ENCODE measurements around the gene TIAM1. TPM values are rescaled to one million over a fixed set of nuclear protein-coding genes. Genes with fewer than 3 reads are reported as not detected.

The TIAM1 gene
- total and polyA plus RNA-seq, 8 donors = 1.1 to 19.8 (median 3.3) TPM

DNA sequence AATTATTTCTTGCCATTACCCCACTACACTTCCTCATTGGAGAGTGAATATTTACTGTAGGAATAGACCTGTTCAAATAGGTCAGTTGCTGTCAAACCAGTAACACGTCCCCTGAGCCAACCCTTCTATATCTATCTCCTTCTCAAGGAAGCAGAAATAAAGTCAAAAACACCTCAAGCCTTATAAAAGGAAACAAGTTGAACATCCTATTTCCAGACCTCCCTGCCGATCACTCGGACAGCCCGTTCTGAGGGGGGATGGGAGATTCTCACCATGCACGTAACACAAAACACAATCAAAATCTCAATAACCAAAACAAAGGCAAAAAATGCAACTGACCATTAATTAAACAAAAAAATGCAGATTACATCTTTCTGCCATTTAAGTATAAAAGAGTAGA is 184.3 kb downstream of the TIAM1 start:
- DNase-seq = no peak
- no peak overlapping the region for H3K4me3 ChIP-seq
- peaks cover 0 to 26% (median 22%) of the 10 kb centered on the region in 4 donors for H3K9me3 ChIP-seq
- 57 to 72% (median 63%) methylated on average over 5 of the region's 5 CpGs for WGBS, 5 donors
- no peak overlapping the region for H3K27ac ChIP-seq
- no peak for TF ChIP-seq EP300 (IDR thresholded peaks at IDR 0.05)
- TF ChIP-seq, protein P1, sequence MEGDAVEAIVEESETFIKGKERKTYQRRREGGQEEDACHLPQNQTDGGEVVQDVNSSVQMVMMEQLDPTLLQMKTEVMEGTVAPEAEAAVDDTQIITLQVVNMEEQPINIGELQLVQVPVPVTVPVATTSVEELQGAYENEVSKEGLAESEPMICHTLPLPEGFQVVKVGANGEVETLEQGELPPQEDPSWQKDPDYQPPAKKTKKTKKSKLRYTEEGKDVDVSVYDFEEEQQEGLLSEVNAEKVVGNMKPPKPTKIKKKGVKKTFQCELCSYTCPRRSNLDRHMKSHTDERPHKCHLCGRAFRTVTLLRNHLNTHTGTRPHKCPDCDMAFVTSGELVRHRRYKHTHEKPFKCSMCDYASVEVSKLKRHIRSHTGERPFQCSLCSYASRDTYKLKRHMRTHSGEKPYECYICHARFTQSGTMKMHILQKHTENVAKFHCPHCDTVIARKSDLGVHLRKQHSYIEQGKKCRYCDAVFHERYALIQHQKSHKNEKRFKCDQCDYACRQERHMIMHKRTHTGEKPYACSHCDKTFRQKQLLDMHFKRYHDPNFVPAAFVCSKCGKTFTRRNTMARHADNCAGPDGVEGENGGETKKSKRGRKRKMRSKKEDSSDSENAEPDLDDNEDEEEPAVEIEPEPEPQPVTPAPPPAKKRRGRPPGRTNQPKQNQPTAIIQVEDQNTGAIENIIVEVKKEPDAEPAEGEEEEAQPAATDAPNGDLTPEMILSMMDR (IDR thresholded peaks at IDR 0.05) = no peak
- no peak for TF ChIP-seq POLR2AphosphoS5 (IDR thresholded peaks at IDR 0.05)
- TF ChIP-seq POLR2A (IDR thresholded peaks at IDR 0.05) = no peak
- intact Hi-C loops (cut with DNase I; ENCODE audit: low total_unique reads) = no loop called here
- no peaks in the 10 kb centered on the region for H3K36me3 ChIP-seq
- peaks cover 0 to 4% (median 0%) of the 10 kb centered on the region in 4 donors for H3K4me1 ChIP-seq
- no peaks in the 10 kb centered on the region for H3K27me3 ChIP-seq

GRCh38 chr21:31158789-31159581 is 185.1 kb downstream of the TIAM1 start:
- Histone ChIP-seq H3K27ac (no peak overlapping the region), H3K4me1 (peaks cover 0 to 4% (median 0%) of the 10 kb centered on the region in 4 donors), H3K4me3 (no peak overlapping the region), H3K36me3 (no peaks in the 10 kb centered on the region), H3K9me3 (peaks cover 0 to 26% (median 22%) of the 10 kb centered on the region in 4 donors), H3K27me3 (no peaks in the 10 kb centered on the region)
- 81 to 86% (median 85%) methylated on average over 8 of the region's 8 CpGs for WGBS, 5 donors
- peak in 1 of 2 donors; percentile 49 for DNase-seq
- intact Hi-C loops (cut with DNase I; ENCODE audit: low total_unique reads) = no loop called here
- TF ChIP-seq POLR2AphosphoS5 (IDR thresholded peaks at IDR 0.05) (no peak), POLR2A (IDR thresholded peaks at IDR 0.05) (no peak), EP300 (IDR thresholded peaks at IDR 0.05) (no peak)

GRCh38 chr21:31157756-31158155 is 186.3 kb downstream of the TIAM1 start:
- intact Hi-C loops (cut with DNase I; ENCODE audit: low total_unique reads) = no loop called here
- DNase-seq = no peak
- Histone ChIP-seq H3K9me3 (peaks cover 0 to 26% (median 22%) of the 10 kb centered on the region in 4 donors), H3K4me1 (peaks cover 0 to 4% (median 0%) of the 10 kb centered on the region in 4 donors), H3K36me3 (no peaks in the 10 kb centered on the region), H3K27me3 (no peaks in the 10 kb centered on the region), H3K27ac (no peak overlapping the region), H3K4me3 (no peak overlapping the region)
- TF ChIP-seq POLR2AphosphoS5 (IDR thresholded peaks at IDR 0.05) = no peak
- 53 to 67% (median 63%) methylated on average over 5 of the region's 5 CpGs for WGBS, 5 donors

GRCh38 chr21:31156662-31157061 is 187.4 kb downstream of the TIAM1 start:
- no peak overlapping the region for H3K27ac ChIP-seq
- intact Hi-C loops (cut with DNase I; ENCODE audit: low total_unique reads) = no loop called here
- 83 to 100% (median 97%) methylated on average over 2 of the region's 2 CpGs for WGBS, 5 donors
- no peak overlapping the region for H3K4me3 ChIP-seq
- H3K9me3 ChIP-seq = peaks cover 0 to 26% (median 22%) of the 10 kb centered on the region in 4 donors
- no peaks in the 10 kb centered on the region for H3K27me3 ChIP-seq
- no peaks in the 10 kb centered on the region for H3K36me3 ChIP-seq
- DNase-seq = no peak
- peaks cover 0 to 4% (median 0%) of the 10 kb centered on the region in 4 donors for H3K4me1 ChIP-seq
- TF ChIP-seq, protein P1 (IDR thresholded peaks at IDR 0.05) = no peak
- TF ChIP-seq POLR2A (IDR thresholded peaks at IDR 0.05) (no peak), EP300 (IDR thresholded peaks at IDR 0.05) (no peak), POLR2AphosphoS5 (IDR thresholded peaks at IDR 0.05) (no peak)

GRCh38 chr21:31156169-31156568 is 187.9 kb downstream of the TIAM1 start:
- intact Hi-C loops (cut with DNase I; ENCODE audit: low total_unique reads) = no loop called here
- no peaks in the 10 kb centered on the region for H3K27me3 ChIP-seq
- peaks cover 0 to 26% (median 22%) of the 10 kb centered on the region in 4 donors for H3K9me3 ChIP-seq
- peaks cover 0 to 4% (median 0%) of the 10 kb centered on the region in 4 donors for H3K4me1 ChIP-seq
- no peaks in the 10 kb centered on the region for H3K36me3 ChIP-seq
- no peak for TF ChIP-seq POLR2A (IDR thresholded peaks at IDR 0.05)
- no peak for TF ChIP-seq EP300 (IDR thresholded peaks at IDR 0.05)
- TF ChIP-seq, protein P1 (IDR thresholded peaks at IDR 0.05) = no peak
- no peak for TF ChIP-seq POLR2AphosphoS5 (IDR thresholded peaks at IDR 0.05)
- DNase-seq = no peak
- no peak overlapping the region for H3K27ac ChIP-seq
- H3K4me3 ChIP-seq = no peak overlapping the region

Measured in stomach (tissue), 9 donors.